Muscle of back (tissue), 11 donors: ENCODE measurements around the gene GNA12. TPM values are rescaled to one million over a fixed set of nuclear protein-coding genes. Genes with fewer than 3 reads are reported as not detected.

Experiments used
- DNase-seq, 3 donors: peaks; one replicate each; pipeline versions ENCODE4 v3.0.0 to v3.0.0-alpha.2; 2013
- polyA plus RNA-seq, 10 donors: library from polyadenylated mRNA; unstranded; fragments of 120-200 nt; gene quantifications; one replicate each; pipeline ENCODE4 v1.2.1, GENCODE V29; 2013; ENCODE audit not compliant: insufficient read length in 10 of 10

The GNA12 gene
- polyA plus RNA-seq, 10 donors, result 25.6 to 40.4 (median 29.3) TPM

DNA sequence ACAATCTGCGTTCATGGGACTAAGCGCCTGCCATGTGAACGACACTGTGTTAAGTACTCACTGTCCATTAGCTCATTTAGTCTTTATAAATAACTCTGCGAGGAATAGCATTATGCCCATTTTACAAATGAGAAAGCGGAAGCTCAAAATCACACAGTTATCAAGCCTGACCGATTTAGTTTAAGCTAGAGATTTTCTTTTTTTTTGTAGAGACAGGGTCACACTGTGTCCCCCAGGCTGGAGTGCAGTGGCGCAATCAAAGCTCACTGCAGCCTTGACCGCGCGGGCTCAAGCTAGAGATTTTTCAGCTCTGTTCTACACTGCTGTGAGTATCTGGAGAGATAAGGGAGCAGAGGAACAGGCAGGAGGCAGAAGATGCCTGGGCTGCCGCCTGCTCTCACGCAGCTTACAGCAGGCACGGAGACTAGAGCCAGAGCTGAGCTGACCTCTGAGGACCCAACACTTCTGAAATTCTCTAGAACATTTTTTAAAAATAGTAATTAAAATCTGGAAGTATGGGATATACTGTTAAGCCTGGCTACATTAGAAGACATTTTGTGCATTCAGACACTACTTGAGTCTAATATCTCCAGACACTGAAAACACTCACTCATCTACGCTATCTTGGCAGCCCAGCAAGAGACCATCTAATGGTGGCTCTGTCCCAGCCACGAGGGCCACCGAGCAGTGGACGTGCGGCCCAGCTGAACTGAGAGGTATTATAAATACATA, 38.7 kb downstream of the GNA12 start:
- DNase-seq, result no peak

DNA sequence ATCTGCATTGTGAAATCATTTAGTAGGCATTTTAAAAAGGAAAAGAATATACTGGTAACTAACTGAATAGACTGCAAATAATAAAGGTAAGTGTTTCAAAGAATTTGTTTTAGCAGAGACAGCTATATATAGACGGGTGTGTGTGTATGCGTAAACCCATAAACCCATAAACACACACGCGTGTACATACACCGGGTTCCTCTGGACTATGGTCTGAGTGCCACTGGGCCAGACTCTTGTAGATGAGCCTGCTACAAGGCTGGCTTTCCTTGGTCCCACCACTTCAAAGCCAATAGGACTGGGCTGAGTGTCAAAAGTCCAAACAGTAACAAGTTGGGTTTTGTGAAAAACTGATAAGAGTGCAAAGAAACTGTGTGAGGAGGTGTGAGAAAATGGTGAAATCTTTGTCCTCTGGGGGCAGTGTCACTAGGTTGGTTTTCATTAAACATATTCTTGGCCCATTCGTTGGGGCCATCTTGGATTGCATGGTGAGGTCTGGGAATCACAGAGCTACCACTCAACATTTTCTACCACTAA, 39.8 kb downstream of the GNA12 start:
- no peak for DNase-seq

DNA sequence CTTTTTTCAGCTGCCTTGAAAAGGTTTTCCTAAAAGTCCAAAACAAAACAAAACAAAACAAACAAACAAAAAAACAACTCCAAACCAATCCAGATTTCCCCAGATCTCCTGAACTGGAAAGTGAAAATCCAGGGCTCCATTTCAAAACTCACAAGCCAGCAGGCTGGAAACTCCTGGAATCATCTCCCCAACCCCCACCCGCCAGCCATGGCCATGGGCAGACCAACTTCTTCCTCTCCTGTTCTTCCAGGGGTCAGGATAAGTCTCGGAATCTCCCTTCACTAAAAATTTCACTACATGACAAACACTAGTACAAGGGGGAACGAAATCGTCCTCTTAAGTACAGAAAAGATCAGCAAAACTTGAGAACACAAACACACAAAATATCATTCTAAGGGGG, 40.4 kb downstream of the GNA12 start:
- DNase-seq, result no peak

DNA sequence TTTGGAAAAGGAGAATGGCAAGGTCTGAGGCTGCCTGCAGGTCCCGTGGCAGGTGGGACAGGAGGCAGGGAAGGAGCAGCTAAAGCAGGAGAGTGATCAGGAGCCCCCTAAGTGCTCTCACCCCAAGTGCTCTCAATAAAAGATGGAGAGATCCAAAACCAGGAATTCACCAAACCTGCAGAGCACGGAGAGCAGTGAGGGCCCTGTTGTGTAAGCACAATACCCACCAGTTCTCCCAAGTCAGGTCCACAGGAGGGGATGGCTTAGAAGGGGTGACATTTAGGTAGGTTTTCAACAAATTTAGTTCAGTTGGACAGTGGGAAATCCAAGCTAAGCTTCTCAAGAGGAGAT, 40.8 kb downstream of the GNA12 start:
- DNase-seq, result no peak

DNA sequence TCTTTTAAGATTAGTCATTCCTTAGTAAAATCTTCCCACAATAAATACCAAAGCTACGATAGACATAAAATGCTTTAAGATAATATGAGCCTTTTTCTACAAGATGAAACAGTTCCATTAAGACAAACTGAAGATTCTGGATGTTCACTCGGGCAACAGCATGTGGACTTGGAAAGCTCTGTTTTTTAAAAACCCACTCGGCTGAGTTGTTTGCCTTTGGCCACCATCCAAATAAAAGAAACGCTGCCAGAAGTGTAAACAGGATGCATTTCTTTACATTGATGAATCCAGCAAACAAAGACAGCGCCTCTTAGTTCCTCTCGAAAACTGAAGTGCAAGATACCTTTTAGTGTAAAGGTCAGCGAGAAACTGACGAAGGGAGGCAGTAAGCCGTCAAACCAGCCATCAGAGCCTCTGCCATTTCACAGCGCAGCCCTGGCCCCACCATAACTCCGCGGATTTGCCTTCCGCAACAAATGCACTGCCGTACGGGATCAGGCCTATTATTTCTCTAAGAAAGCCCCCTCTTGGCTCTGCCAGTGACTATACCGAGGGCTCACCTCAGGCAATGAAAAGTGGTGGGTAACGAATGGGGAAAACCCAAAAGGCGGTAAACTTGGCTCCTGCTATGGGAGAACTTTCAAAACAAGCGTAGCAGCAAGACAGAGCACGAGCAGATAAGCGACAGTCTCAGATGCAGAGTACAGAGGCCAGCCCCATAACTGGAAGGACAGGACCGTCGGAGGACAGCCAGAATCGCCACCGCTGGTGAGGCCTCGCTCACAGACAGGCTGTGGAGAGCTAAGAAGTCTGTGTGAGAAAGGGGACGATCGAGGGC, 41.4 kb downstream of the GNA12 start:
- peak in 1 of 3 donors; percentile 77 for DNase-seq

DNA sequence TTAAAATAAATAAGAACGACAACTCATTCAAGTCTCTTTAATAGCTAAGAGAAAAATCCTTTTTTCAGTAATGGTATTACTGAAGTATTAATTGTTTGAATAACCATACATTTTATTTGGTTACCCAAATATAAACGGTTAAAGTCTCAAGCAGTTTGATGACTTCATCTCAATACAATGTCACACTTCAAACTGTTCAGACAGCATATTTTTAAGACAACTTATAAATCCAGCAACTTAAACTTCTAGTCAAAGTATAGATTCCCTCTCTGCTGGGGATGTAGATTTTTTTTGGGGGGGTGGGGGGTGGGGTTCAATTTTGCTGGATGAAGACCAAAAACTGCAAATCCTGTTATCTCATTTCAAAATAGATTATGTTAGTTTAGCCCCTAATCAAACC, 42.0 kb downstream of the GNA12 start:
- DNase-seq, result no peak

DNA sequence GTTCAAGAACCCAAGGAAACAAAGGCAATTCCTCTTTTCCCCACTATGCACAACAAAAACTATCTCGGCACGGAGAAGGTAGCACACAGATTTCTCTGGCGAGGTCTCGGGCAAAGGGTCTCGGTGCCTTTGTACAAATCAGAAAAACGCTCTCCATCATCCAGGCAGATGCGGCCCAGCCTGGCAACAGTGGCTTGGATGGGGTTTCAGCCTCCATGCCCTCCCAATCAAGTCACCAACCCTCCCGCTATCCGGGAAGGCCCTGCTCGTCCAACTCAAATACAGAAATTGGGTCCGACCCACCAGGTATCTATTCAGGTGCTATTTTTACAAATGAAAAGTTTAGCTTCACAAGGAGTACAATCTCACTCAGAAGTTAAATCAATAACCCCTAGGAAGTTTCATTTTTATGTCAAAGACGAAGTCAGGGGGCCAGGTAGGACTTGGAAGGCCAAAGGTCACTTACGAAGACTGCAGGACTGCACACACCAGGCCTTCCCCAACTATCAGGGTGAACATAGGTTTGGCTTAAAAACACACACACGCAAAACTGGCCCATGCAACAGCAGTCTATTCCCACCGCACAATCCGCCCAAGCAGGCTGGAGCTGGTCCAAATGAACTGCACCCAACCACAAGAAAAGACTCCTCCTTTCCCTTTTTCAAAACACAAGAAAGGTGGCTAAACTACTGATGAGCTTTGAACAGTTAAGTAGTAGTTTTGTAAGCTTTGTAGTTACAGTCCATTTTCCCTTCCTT, 43.0 kb downstream of the GNA12 start:
- peak in 2 of 3 donors; percentile 53 to 74 for DNase-seq

DNA sequence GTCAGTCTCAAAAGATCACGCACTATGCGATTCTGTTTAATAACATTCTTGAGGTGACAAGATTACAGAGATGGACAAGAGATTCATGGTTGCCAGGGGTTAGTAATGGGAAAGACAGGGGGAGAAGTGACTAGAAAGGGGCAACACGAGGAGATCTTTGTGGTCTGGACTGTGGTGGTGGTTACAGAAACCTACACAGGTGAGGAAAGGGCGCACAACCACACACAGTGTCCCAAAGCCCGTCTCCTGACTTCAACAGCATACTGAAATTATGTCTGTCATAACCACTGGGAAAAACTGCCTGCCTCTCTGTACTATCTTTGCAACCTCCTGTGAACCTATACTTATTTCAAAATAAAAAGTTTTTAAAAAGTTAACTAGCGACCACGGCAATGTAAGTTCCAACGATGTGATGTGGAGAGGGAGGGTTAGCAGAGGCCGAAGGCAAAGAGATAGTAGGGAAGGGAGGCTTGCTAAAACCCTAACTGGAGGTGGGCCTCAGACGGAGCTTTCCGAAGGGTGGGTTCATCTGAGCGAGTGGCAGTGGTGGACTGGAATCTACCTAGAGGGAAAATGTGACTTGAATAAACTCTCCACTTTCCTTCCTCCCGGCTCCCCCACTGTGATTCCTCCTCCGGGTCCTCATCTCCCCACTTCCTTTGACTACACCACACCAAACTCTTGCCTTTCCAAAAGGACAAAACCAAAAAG, 43.7 kb downstream of the GNA12 start:
- DNase-seq, result no peak

DNA sequence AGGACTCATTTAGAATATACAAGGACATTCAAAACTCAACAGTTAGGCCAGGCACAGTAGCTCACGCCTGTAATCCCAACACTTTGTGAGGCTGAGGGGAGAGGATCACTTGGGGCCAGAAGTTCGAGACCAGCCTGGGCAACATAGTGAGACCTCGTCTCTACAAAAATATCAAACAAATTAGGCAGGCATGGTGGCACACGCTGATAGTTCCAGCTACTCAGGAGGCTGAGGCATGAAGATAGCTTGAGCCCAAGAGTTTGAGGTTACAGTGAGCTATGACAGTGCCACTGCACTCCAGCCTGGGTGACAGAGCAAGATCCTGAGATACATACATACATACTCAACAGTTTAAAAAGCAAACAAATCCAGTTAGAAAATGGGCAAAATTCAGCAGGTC, 44.9 kb downstream of the GNA12 start:
- no peak for DNase-seq

DNA sequence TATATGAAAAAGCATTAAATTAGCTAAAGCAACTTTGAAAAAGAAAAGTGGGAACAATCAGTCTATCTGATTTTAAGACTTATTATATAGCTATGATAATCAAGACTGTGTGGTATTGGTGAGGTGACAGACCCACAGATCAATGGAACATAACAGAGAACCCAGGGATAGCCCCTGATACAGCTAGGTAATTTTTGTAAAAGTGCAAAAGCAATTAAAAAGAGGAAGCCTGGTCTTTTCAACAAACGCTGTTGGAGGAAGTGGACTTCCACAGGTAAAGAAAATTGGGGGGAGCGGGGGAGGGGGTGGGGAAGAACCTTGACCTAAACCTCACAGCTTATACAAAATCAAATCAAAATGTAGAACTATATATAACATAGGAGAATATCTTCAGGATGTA, 45.4 kb downstream of the GNA12 start:
- DNase-seq, result no peak

DNA sequence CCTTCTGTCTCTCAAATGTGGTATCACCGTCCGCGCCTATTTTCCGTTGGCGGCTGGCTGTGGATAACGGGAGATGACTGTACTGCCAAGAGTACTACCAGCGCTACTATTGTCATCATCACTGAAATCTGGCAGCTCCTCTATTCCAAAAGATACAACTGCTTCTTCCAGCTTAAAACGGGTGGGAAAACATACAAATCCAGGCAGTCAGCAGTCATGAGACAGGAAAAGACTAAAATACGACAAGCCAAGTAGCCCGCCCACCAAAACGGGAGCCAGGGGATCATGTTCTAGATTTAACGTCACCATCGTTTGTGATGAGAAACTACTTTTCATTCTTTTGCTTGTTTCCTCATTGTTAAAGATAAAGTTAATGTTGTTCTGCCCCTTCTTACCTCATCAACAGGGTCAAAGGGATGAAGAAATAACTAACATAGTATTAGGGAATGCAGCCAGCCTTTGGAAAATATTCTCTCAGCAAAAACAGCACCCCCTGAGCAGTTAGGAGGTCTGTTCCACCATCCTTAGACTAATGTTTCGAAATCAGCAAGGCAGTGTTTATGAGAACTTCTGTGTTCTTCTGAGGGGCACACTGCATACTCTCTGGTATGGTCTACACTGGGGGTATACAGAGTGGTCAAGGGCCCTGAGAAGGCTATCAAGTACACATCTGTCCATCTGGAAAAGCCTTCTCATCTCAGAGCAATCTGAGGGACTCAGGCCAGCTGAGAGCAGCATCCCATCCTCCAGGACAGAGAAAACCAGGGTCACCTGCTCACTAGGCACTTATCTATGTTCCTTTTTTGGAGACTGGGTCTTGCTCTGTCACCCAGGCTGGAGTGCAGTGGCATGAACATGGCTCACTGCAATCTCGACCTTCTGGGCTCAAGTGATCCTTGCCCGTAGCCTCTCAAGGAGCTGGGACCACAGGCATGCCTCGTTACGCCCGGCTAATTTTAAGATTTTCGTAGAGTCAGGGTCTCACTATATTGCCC, 47.5 kb downstream of the GNA12 start:
- peak; percentile 52 to 90 (median 80) for DNase-seq

DNA sequence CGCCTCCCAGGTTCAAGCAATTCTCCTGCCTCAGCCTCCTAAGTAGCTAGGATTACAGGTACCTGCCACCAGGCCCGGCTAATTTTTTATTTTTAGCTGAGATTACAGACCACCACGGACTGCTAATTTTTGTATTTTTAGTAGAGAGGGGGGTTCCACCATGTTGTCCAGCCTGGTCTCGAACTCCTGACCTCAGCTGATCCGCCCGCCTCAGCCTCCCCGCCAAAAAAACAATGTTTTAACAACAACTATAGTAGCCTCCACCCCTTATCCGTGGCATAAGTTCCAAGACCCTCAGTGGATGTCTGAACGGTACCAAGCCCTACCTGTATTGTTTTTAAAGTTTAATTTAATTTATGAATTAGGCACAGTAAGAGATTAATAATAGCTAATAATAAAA, 48.2 kb downstream of the GNA12 start:
- no peak for DNase-seq

DNA sequence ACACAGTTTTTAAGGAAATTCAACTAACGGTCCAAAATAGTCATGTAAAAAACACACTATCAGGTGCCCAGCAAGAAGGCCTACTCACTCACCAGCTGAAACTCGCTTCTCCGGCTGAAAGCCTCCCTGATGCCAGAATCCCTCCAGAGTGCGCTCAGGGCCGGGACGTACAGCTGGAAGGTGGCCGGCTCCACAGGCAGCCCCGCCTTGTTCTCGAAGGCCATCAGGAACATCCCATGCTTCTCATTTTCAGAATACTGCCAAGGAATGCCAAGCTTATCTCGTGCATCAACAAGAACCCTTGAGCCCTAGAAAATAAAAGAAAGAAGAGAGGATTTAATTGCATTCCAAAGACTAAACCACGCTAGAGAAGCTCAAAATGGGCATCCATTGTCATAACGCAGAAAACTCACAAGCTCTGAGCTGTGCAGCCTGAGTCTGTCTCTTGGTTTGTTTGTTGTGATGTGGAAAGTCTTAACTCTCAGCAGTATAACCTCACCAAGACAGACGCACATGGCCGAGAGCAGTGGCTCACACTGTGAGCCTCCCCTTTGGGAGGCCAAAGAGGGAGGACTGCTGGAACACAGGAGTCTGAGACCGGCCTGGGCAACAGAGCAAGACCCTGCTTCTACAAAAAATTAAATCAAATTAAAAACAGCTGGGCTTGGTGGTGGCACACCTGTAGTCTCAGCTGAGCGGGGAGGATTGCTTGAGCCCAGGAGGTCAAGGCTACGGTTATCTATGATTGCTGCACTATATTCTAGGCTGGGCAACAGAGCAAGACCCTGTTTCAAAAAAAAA, 49.1 kb downstream of the GNA12 start:
- no peak for DNase-seq

DNA sequence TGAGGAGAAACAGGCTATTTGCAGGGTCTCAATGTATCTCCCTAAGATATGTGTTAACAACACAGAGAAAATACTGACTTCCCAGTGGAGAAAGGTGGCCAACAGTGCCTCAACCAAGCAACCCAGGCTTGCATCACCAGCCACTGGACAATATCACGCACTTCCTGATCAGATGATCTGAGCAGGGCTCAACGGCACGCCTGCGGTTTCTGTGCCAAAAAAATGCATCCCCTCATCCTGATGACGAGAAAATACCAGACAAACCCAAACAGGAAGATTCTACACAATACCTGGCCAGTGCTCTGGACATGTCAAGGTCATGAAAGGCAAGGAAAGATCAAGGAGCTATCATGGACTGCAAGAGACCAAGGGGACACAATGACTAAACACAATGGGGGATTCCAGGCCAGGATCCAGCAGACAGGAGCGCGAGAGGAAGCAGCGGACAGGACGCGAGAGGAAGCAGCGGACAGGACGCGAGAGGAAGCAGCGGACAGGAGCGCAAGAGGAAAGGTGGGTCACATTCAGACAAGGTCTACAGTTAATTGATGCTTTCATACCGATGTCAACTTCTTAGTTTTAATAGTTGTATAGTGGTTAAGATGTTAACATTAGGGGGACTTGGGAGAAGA, 51.1 kb downstream of the GNA12 start:
- DNase-seq, result no peak

DNA sequence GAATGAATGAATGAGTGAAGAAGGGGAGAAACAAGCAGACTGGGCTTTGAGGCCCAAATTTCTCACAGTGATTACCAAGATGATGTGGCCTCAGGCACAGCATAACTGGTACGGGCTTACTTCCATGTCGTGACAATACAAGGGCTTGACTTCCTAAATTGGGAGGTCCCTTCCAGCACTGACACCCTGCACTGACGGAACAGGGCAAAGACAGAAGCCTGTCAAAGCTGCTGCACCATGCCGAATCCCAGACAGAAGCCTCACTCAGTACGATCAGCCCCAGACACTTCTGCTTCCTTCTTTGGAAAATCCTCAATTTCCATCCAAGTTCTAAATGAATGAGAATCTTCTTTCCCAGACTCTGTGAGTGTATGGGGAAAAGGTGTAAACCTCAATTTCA, 51.9 kb downstream of the GNA12 start:
- no peak for DNase-seq

DNA sequence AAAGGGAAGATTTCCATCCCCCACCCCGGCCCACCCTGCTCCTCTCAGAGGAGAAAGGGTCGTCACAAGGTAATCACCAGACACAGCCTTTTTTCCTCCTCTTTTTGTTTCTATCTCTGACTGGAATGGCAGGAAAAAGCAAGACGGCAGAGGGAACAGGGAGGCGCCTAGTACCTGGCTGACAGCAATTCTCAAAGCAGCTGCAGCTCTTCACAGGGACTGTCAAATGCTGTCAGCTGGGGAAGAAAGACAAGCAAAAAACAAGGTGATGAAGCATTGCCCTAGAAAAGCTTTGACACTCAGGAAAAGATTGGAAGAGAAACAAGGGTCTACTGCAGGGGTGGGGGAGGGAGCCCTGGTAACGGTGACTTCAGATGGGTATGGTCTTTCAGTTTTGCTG, 52.7 kb downstream of the GNA12 start:
- DNase-seq, result no peak

DNA sequence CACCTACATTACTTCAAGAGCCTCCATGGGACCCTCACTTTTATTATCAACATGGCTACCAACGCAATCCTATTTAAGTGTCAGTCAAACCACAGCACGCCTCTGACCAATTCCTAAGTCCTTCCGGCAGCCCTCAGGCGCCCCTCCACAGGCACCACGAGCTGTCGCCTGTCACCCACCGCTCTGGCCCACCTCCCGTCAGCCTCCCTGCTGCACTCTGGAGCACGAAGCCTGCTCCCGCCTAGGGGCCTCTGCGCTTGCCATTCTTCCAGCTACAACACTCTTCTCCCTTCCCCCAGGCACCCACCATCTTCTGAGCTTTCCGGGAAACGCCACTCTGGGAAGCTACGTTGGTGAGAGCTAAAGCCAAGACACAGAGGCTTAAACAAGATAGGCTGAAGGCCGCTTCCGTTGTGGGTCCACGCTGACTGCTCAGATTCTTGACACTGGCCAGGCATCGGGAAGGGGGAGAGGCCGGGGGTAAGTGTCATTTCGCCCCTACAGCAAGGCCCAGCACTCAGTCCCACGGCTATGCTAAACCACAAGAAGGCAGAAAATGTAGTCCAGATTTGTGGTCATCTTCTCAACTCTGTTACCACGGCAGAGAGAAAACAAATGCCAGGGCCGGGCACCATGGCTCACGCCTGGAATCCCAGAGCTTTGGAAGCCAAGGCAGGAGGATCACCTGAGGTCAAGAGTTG, 56.7 kb downstream of the GNA12 start:
- DNase-seq, result no peak

DNA sequence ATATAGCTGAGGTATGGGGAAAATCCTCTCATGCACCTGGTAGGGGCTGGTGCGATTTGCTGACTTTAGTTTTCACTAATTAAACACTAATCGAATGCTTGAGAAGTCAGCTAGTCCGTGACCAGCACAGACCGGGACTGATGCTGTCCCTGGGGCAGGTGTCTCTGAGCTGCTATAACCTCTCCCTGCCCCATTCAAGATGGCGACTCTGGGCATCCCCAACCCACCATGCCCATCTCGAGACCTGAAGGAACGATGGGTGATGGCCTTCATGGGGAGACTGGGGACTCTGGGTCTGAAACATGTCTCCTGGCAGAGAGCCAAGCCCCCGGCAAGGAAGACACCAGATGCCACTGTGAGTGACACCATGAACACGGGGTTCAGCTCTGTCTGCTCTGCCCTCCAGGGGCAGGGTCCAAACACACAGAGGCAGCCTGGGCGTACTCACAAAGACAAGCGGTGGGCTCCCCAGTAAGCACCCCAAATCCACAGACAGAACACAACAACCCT, 57.4 kb downstream of the GNA12 start:
- DNase-seq, result no peak
